HG03064 (cell line): Measurements from ENCODE around the gene ROCK2.

ENCODE experiments used
- ATAC-seq: cut with Tn5 transposase; IDR thresholded peaks from one replicate; pipeline ENCODE4 v1.9.1; 2021; ENCODE audit warnings: low read depth; ENCODE audit not compliant: unreplicated experiment

Gene ROCK2

DNA sequence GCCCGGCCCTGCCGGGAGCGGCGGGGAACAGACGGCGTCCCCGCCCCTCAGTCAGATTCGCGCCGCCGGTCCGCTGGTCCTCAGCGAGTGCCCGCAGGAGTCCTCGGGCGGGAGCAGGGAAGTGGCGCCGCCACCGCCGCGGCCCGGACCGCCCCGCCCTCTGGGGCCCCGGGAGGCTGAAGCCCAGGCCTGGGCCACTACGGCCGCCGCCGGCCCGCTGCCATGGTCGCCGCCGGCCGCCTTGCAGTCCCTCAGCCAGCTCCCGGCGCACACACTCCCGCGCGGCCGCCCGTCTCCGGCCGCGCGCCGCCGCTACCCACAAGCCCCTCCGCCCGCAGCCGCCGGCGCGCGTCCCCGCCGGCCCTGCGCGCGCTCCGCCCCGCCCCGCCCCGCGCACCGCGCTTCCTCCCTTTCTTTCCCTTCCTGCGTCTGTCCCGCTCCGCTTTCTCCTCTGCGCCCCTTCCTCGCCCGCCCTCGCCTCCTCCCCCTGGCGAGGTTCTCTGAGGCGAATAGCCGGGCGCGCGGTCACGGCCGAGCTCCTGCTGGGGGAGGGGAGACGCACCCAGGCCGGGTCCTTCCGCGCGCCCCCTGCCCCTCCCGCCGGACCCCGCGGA, at the start of gene ROCK2:
ROCK2 (minus strand) TSS at position 295 of the 614 bp plus-strand sequence. CDS start 500 bp downstream, outside the sequence.
- peak; percentile 63 for ATAC-seq

- ATAC-seq, result no peak
Measured at GRCh38 chr2:11393711-11394236, 49.3 kb upstream of the ROCK2 start.

- ATAC-seq, result no peak
Measured at GRCh38 chr2:11391942-11392266, 47.5 kb upstream of the ROCK2 start.

DNA sequence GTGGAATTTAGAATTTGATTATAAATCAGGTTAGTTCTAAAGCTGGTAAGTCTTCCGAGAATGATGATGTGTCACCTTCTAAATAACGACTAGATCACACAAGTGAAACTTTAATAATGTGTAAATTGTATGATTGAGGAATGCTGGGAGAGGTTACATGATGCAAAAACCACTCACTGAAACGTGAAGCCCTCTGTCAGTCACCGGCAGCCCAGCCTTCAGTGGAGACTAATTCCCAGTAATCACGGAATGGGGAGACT, 45.9 kb upstream of the ROCK2 start:
- ATAC-seq, result no peak

DNA sequence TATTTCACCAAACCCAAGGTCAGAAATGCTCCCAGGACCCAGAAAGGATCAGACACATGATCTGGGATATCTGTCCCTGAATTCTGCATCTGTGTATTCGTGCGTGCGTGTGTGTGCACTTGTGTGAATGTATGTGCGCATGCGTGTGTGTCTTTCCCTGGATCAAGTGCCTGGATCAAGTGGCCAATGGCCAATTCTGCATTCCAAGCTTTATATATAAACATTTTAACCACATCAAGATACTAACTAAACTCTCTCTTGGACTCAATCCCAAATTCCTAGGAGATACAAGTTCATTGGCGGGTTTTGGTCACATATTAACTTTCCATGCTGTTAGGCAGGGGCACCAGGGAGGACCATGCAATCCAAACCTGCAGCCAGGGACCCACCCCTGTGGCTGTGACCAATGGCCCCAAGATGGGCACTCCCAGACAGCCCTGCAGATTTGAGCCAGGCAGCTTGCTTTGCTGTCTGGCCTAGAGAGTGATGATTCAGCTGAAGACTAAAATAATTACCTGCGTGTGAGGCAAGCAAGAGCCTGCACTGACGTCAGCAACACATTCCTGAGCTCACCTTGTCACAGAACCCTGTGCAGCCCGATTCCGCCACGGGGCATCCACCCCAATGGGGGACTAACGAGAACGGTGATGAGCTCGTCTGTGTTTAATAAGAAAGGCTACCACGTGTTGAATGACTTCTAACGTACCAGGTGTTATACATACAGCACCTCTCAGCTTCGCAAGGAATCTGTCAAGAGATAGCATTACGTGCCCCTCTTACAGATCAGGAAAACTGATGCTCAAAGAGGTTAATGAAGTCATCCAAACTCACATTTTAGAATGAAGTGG, 45.3 kb upstream of the ROCK2 start:
- no peak for ATAC-seq

- ATAC-seq, result no peak
Measured at GRCh38 chr2:11389052-11389420, 44.6 kb upstream of the ROCK2 start.

- ATAC-seq, result no peak
Measured at GRCh38 chr2:11388262-11389051, 44.0 kb upstream of the ROCK2 start.

DNA sequence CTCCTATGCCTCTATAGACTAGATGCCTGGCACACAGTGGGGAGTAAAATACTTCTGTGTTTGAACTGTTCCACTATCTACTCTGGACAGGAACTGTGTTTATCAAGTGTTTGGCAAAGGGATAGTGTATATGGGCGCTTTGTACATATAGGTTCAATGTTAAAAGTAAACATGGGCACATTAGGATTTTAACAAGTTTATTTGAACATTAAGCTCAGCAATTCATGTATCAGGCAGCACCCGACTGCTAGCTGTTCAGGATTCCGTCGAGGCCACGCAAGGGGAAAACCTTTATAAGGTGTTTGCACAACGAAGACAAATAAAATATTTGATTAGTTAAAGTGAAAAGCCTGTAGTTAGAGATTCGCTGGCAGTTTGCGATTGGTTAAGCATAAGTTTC, 43.4 kb upstream of the ROCK2 start:
- no peak for ATAC-seq

DNA sequence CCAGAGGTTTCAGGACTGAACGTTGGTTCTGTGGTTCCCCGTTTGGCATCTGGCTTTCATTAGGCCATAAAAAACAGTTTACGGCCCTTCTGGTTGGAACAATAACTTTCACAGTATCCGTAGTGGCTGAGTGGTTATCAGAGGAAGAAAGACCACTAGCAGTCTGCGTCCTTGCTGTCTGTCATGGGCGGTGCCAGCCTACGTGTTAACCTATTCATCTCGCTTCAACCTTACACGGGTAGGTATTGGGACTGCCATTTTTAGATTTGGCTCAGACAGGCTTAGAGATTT, 42.6 kb upstream of the ROCK2 start:
- no peak for ATAC-seq

DNA sequence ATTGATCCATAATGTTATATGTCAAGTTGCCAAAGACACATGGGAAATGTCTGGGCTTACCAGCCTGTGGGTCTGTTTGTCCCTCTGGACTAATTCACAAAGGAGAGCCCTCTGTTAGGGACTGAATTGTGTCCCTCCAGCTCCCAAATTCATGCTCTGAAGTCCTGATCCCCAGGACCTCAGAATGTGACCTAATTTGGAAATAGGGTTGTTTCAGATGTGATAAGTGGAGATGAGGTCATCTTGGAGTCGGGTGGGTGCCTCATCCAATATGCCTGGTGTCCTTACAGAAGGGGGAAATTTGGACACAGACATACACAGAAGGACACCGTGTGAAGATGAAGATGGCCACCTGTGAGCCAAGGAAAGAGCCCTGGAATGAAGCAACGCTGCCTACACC, 41.4 kb upstream of the ROCK2 start:
- ATAC-seq, result no peak

GRCh38 chr2:11385216-11385615, 40.8 kb upstream of the ROCK2 start:
- no peak for ATAC-seq

DNA sequence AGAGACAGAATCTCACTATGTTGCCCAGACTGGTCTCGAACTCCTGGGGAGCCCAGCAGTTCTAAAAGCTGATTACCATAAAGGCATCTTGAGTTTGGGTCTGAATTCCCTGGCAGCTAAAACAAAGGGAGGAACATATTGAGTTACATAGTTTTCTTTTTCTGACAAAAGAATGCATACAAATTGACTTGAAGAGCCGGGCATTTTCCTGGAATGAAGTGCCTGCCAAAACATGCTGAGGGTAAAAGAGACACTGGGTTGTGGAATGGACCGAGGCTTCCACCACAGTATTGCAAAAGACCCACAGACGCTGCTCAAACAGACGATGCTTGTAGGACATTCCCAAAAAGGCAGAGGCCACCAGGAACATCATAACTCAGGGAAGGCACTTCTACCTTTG, 35.1 kb upstream of the ROCK2 start:
- no peak for ATAC-seq

GRCh38 chr2:11377928-11378545, 33.6 kb upstream of the ROCK2 start:
- ATAC-seq, result peak; percentile 77

- ATAC-seq, result no peak
Measured at GRCh38 chr2:11376071-11376470, 31.6 kb upstream of the ROCK2 start.

- ATAC-seq, result no peak
Measured at GRCh38 chr2:11375689-11376027, 31.2 kb upstream of the ROCK2 start.

GRCh38 chr2:11375025-11375688, 30.7 kb upstream of the ROCK2 start:
- ATAC-seq, result no peak

DNA sequence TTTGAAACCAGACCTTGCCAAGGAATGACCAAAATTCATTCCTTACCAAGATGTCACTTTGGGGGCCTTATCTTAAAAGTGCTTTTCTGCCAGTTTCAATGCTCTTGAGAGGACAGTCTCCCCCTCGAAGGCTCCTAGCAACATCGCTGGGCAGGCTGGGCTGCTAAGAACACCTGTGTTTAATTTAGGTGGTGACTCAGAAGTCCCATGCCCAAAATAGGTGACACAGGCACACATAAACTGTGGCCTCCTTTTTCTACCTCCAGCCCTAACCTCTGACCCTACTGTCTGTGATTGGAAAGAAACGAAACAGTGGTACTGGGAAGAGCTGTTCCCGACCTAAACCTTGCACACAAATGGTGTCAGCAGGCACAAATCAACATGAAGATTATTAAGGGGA, 28.7 kb upstream of the ROCK2 start:
- ATAC-seq, result no peak

DNA sequence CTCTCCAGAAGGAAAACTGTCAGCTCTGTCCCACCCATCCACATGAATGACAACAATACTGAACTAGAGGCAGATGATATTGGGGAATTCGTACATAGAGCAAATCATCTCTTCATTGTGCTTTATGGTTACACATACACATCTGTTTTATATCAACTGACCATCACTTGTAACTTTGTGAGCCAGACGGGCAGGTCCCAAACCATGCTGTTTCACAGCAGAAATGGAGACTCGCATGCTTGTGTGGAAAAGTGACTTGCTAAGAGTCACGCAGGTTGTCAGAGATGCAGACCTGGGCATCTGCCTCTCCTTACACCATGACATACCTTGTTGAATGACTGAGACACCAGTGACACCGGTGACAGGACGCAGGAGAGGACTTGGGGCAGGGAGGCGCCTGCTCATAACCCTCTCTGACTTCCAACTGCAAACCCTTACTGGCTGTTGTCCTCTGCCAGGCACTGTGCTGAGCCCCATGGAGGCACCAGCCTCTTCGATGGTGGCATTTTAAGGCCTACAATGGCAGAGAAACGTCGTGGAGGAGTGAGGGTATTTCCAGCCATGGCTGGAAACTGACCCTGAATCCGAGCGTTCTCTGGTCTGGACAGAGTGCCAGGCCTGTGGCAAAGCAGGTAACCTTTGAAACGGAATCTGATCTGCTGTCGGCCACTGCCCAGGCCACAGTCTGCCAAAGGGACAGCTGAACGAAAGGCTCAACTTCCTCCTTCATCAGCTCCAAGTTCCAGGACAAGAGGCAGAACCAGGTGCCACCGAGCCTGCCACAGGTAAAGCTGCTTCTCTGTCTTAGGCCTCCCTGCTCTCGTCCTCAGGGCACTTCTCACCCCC, 26.9 kb upstream of the ROCK2 start:
- no peak for ATAC-seq

DNA sequence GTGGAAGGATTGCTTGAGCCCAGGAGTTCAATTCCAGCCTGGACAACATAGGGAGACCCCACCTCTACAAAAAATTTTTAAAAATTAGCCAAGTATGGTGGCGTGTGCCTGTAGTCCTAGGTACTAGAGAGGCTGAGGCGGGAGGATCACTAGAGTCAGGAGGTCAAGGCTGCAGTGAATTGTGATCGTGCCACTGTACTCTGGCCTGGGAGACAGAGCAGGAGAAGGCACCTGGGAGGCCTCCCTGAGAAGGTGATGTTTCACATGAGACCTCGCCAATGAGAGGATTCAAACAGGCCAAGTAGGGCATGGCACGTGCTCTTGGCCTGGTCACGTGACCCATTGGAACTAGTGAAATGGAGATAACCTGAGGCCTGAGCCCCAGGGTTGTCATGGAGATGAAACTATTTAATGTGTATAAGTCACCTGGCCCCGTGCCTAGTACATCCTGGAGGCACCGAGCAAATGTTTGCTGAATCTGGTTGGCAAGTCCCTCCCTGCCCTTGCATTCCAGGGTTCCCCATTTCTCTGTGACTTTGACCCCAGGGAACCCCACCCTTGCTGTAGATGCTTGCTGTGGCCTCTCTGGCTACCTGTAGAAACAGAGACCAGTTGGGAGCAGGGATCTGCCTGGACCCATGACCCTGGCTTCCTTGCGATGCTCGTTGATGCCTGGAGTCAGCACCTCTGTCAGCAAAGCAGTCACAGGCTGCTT, 26.1 kb upstream of the ROCK2 start:
- no peak for ATAC-seq
